Breast epithelium (tissue), 4 donors: ENCODE data around the gene CLCNKB. TPM values are rescaled to one million over a fixed set of nuclear protein-coding genes. Genes with fewer than 3 reads are reported as not detected.

ENCODE experiments used
- DNase-seq, 2 donors: peaks; one replicate each; pipeline ENCODE4 v3.0.0-alpha.2; 2019; ENCODE audit warnings: low spot score in 2 of 2
- H3K27ac ChIP-seq, 2 donors: fragments of 200-600 bp; sonication (generic) in 1 of 2; one replicate each; pipeline ENCODE4 v1.5.1; 2016 to 2019; ENCODE audit warnings: mild to moderate bottlenecking in 1 of 2
- H3K27me3 ChIP-seq, 2 donors: fragments of 200-600 bp; sonication (generic) in 1 of 2; one replicate each; pipeline versions ENCODE4 v1.5.1 to v1.6.0; 2017 to 2019; ENCODE audit warnings: control low read depth in 1 of 2, mild to moderate bottlenecking in 1 of 2
- H3K36me3 ChIP-seq: fragments of 200-600 bp; one replicate; pipeline ENCODE4 v1.5.1; 2019
- H3K4me1 ChIP-seq, 2 donors: fragments of 200-600 bp; sonication (generic); one replicate each; pipeline ENCODE4 v1.5.1; 2016 to 2019; ENCODE audit warnings: control low read depth in 1 of 2
- H3K4me3 ChIP-seq, 3 donors: fragments of 200-600 bp; sonication (generic); 1 replicate in 2 of 3; 2 replicates in 1 of 3; pipeline ENCODE4 v1.5.1; 2016 to 2019; ENCODE audit warnings: mild to moderate bottlenecking in 3 of 3, moderate library complexity in 2 of 3
- H3K9me3 ChIP-seq, 2 donors: fragments of 200-600 bp; sonication (generic) in 1 of 2; one replicate each; pipeline ENCODE4 v1.5.1; 2016 to 2019; ENCODE audit warnings: control low read depth in 1 of 2
- CTCF ChIP-seq, 3 donors: fragments of 450-650 bp; IDR thresholded peaks; one replicate each; pipeline ENCODE4 v1.5.1; 2016 to 2017; ENCODE audit warnings: antibody characterized with exemption in 3 of 3, mild to moderate bottlenecking in 3 of 3, moderate library complexity in 3 of 3
- POLR2A ChIP-seq: fragments of 450-650 bp; IDR thresholded peaks from one replicate; pipeline ENCODE4 v1.6.1; 2016; ENCODE audit warnings: antibody characterized with exemption, mild to moderate bottlenecking, moderate library complexity
- POLR2AphosphoS5 ChIP-seq, 3 donors: sonication (generic); formaldehyde crosslinking; IDR thresholded peaks; one replicate each; pipeline ENCODE4 v1.6.1; 2017; ENCODE audit warnings: antibody characterized with exemption in 3 of 3
- intact Hi-C: fragments of 100-400 bp; cut with DNase I; formaldehyde crosslinking; loops from one replicate; pipeline ENCODE4 v1.15.1; 2023; ENCODE audit warnings: low total_unique reads
- total RNA-seq, 3 donors: library from RNA; depleted of rRNA; stranded (reverse); fragments of >200 nt; gene quantifications; one replicate each; pipeline ENCODE4 v1.1.0, GENCODE V29; 2016

Gene CLCNKB
- total RNA-seq, 3 donors from 2014 or later: 0.32 to 0.88 (median 0.33) TPM

DNA sequence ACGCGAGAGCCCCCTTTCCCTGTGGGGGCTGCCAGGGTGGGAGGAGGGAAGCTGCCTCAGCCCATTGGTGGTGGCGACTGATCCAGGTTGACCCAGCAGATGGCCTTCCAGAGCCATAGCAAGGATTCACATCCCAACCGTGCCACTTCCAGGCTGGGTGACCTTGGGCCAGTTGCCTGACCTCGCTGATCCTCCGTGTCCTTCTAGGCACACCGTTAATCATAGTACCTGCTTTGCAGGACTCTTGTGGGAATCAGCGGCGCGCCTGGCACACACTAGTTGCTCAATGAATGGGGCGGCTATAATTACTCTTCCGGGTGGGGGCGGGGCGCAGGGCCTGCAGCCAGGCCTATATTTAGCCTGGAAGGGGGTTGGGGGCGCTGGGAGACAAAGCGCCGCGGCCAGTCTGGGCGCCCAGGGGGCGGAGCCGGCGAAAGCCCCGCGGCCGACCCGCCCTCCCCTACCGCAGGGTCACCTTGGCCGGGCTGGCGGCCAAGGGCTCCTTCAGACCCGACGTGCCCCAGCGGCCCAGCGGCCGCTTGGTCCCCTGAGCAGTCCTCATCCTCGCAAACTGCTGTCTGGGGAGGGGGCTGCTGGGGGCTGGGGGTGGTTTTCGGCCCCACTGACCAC, 30.9 kb upstream of the CLCNKB start:
- peak overlapping the region; percentile 73 to 87 for H3K27ac ChIP-seq
- peaks cover 4 to 6% of the 10 kb centered on the region in 2 donors for H3K4me1 ChIP-seq
- H3K4me3 ChIP-seq: peak overlapping the region; percentile 32 to 64 (median 48)
- H3K36me3 ChIP-seq: no peaks in the 10 kb centered on the region
- H3K9me3 ChIP-seq: no peaks in the 10 kb centered on the region
- H3K27me3 ChIP-seq: no peaks in the 10 kb centered on the region
- TF ChIP-seq POLR2A (no peak), POLR2AphosphoS5 (IDR thresholded peaks at IDR 0.05) (no peak), CTCF (IDR thresholded peaks at IDR 0.05) (no peak)
- DNase-seq: peak; percentile 54 to 84
- intact Hi-C loops: no loop called here

GRCh38 chr1:16013220-16013907, 30.2 kb upstream of the CLCNKB start:
- peaks cover 9% of the 10 kb centered on the region in 2 donors for H3K4me1 ChIP-seq

DNA sequence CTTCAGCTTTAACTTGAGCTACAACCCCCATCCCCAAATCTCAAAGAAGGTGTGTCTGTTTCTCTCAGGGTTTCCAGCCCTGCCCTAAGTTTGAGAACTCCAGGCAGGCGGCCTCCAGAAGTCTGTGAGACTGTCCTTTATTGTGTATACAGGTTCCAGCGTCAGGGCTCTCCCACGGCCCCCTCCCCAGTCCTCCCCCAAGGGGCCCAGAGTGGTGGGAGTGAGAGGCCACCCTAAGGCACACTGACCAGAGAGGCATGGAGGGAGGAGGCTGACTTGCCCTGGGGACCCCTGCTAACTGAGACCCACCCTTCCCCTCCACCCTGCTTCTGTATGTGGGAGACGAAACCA, 29.7 kb upstream of the CLCNKB start:
- intact Hi-C loops: no loop called here
- H3K9me3 ChIP-seq: no peaks in the 10 kb centered on the region
- peaks cover 9 to 11% of the 10 kb centered on the region in 2 donors for H3K4me1 ChIP-seq
- H3K27ac ChIP-seq: peak overlapping the region; percentile 73 to 87
- TF ChIP-seq CTCF (IDR thresholded peaks at IDR 0.05): no peak
- TF ChIP-seq POLR2A: no peak
- no peak for TF ChIP-seq POLR2AphosphoS5 (IDR thresholded peaks at IDR 0.05)
- H3K27me3 ChIP-seq: no peaks in the 10 kb centered on the region
- no peak overlapping the region for H3K4me3 ChIP-seq
- no peak for DNase-seq
- no peaks in the 10 kb centered on the region for H3K36me3 ChIP-seq

More at GRCh38 chr1:16013220-16013907, 30.2 kb upstream of the CLCNKB start:
- no peaks in the 10 kb centered on the region for H3K27me3 ChIP-seq
- peak in 1 of 3 donors; percentile 78 for TF ChIP-seq POLR2AphosphoS5 (IDR thresholded peaks at IDR 0.05)
- TF ChIP-seq POLR2A: no peak
- TF ChIP-seq CTCF (IDR thresholded peaks at IDR 0.05): no peak
- peak overlapping the region; percentile 32 to 64 (median 48) for H3K4me3 ChIP-seq
- peak overlapping the region; percentile 73 to 87 for H3K27ac ChIP-seq
- no peaks in the 10 kb centered on the region for H3K36me3 ChIP-seq
- H3K9me3 ChIP-seq: no peaks in the 10 kb centered on the region
- DNase-seq: peak; percentile 44 to 69
- intact Hi-C loops: no loop called here

GRCh38 chr1:16014509-16015482, 28.8 kb upstream of the CLCNKB start:
- Histone ChIP-seq H3K4me1 (peaks cover 9 to 11% of the 10 kb centered on the region in 2 donors), H3K27ac (peak overlapping the region; percentile 65 to 87), H3K36me3 (no peaks in the 10 kb centered on the region), H3K4me3 (no peak overlapping the region), H3K9me3 (no peaks in the 10 kb centered on the region), H3K27me3 (no peaks in the 10 kb centered on the region)
- TF ChIP-seq POLR2AphosphoS5 (IDR thresholded peaks at IDR 0.05) (no peak), CTCF (IDR thresholded peaks at IDR 0.05) (no peak), POLR2A (no peak)
- DNase-seq: no peak
- intact Hi-C loops: no loop called here
